Heart left ventricle (tissue), 13 donors: ENCODE results near the gene WNT3A.

Source experiments
- POLR2A ChIP-seq, 2 donors: fragments of 450-650 bp; IDR thresholded peaks; one replicate each; pipeline ENCODE4 v1.6.1; 2017; ENCODE audit warnings: antibody characterized with exemption in 2 of 2, mild to moderate bottlenecking in 2 of 2, moderate library complexity in 2 of 2
- TF ChIP-seq, protein P1 (sequence below), 12 donors: fragments of 200-600 bp; sonication (generic) in 4 of 12; IDR thresholded peaks; one replicate each; pipeline versions ENCODE4 v1.5.0 to v1.8.0; 2018 to 2022; ENCODE audit warnings: antibody characterized with exemption in 12 of 12, mild to moderate bottlenecking in 5 of 12
- donor health status: ischemic (EF 13 %, LVEDD 7.1; RV severe dilation, severe dysfunction).
- donor health status: DM: no; HTN: yes; CAD: no.
- donor health status: DM: no; HTN: no; CAD: no.
- donor health status: ischemic (EF 25% LVEDD 6.9; RV normal size, moderate dysfunction).
- donor health status: ischemic (EF 25% LVEDD 5.7; RV mildly dilated, moderate dysfunction).
- donor health status: ischemic (EF 35%, LVEDD 5.7; RV mildly dilated, moderate dysfunction).
- donor health status: nonischemic (EF 11% LVEDD 7.7; RV severe dilation, severe dysfunction).
- donor health status: DM: yes; HTN: yes; CAD: no.
- donor health status: PGD.
- donor health status: ischemic (EF 29% LVEDD 5.4; RV normal size, mild dysfunction).
- donor health status: nonischemic (EF 23%, LVEDD 6.1; RV moderate dilation, normal function).

DNA sequence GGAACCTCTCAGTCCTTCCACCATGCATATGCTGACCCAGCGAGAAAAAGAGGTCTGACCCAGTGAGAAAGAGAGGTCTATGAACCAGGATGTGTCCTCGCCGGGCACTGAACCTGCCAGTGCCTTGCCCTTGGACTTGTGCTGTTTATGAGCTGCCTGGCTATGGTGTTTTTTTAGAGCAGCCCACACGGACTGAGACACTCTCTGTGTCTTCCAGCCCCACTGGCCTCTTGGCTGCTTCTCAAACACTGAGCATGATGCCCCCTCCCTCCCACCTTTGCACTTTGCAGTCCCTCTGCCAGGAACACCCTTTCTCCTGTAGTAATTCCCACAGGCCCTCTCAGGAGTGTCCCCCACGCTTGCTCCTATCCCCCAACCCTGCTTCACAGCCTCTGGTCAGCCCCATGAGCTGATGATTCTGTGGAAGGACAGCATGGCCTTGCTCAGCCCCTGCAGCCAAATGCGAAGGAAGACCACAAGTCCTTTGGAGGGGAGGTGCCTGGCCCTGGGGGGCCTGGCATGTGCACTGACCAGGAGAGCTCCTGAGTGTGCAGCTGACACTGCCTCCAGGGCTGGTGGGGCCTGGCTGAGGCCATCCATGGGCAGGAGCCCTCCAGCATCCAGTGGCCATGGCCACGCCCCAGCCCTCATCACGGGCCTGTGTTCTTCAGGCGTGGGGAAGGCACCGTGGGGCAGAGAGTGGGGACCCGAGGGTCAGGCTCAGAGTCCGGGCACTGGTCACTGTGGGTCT is 23.8 kb downstream of the WNT3A start:
- TF ChIP-seq, protein P1, sequence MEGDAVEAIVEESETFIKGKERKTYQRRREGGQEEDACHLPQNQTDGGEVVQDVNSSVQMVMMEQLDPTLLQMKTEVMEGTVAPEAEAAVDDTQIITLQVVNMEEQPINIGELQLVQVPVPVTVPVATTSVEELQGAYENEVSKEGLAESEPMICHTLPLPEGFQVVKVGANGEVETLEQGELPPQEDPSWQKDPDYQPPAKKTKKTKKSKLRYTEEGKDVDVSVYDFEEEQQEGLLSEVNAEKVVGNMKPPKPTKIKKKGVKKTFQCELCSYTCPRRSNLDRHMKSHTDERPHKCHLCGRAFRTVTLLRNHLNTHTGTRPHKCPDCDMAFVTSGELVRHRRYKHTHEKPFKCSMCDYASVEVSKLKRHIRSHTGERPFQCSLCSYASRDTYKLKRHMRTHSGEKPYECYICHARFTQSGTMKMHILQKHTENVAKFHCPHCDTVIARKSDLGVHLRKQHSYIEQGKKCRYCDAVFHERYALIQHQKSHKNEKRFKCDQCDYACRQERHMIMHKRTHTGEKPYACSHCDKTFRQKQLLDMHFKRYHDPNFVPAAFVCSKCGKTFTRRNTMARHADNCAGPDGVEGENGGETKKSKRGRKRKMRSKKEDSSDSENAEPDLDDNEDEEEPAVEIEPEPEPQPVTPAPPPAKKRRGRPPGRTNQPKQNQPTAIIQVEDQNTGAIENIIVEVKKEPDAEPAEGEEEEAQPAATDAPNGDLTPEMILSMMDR (IDR thresholded peaks at IDR 0.05) = no peak
- TF ChIP-seq POLR2A (IDR thresholded peaks at IDR 0.05) = no peak
